NCI-H2081 (cell line): ENCODE data around the gene NRSN2.
"Not testable (repeated sequence)": the region's sequence is repeated elsewhere in the genome, so short reads cannot be mapped to it uniquely, and the experiment has no call there.

Source experiments
- DNase-seq, 2 experiments: peaks; one replicate each; lab custom pipeline; 2025; lab: John Stamatoyannopoulos, UW

NRSN2 gene

DNA sequence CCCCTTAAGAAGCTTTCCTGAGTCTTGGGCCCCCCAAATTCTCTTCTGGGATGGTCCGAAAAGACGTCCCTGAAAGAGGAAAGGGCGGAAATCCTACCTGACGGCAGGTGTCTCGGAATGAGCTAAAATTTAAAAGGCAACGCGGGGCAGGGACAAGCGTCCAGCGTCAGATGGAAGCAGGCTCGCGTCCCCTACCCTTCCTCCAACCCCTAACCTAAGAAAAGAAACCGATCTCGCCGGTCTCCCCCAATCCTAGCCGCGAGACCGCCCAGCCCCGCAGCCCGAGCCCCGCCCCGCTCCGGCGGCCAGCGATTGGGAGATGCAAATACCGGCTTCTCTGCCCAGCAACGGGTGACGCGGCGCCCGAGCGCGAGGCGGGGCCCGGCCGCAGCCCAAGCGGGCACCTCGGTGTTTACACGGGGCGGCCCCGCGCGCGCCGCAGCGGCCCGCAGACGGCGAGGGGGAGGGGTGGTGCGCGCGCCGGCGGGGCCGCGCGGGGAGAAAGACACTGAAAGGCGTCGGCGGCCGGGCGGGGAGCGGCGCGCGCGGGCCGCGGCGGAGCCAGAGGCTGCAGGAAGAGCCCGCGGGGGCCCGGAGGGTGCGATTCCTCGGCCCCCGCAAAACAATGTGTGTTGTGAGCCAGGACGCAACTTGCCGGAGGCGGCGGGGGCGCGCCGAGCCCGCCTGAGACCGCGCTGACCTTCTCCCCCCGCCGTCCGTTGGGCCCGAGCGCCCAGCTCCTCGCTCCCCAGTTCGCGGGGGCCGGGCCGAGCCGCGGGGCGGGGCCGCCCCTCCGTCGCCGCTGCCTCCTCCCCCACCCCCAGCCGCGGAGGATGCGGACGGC is 21.6 kb upstream of the NRSN2 start, which contains the start of gene SOX12:
TSS of gene SOX12 (plus strand) at position 508 of the 844 bp plus-strand sequence. CDS start 373 bp downstream, outside the sequence.
- DNase-seq, result peak; percentile 91 to 93

DNA sequence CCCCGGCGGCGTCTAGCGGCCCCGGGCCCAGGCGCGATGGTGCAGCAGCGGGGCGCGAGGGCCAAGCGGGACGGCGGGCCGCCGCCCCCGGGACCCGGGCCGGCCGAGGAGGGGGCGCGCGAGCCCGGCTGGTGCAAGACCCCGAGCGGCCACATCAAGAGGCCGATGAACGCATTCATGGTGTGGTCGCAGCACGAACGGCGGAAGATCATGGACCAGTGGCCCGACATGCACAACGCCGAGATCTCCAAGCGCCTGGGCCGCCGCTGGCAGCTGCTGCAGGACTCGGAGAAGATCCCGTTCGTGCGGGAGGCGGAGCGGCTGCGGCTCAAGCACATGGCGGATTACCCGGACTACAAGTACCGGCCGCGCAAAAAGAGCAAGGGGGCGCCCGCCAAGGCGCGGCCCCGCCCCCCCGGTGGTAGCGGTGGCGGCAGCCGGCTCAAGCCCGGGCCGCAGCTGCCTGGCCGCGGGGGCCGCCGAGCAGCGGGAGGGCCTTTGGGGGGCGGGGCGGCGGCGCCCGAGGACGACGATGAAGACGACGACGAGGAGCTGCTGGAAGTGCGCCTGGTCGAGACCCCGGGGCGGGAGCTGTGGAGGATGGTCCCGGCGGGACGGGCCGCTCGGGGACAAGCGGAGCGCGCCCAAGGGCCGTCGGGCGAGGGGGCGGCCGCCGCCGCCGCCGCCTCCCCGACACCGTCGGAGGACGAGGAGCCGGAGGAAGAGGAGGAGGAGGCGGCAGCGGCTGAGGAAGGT is 20.8 kb upstream of the NRSN2 start:
- peak; percentile 48 to 50 for DNase-seq

DNA sequence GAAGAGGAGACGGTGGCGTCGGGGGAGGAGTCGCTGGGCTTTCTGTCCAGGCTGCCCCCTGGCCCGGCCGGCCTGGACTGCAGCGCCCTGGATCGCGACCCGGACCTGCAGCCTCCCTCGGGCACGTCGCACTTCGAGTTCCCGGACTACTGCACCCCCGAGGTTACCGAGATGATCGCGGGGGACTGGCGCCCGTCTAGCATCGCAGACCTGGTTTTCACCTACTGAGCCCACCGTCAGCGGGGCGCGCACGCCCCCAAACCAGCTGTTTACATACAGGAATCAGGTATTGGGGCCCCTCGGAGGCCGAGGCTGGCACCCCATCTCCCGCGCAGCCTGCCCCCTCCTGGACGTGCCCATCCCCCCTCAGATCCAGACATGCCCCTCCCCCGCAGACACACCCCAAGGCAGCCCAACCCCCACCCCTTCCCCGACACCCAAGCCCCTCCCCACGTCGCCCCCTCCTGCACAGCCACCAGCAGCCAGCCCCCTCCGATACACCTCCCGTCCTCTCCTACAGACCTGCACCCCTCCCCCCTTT is 20.2 kb upstream of the NRSN2 start:
- peak in 1 of 2 experiments; percentile 23 for DNase-seq

DNA sequence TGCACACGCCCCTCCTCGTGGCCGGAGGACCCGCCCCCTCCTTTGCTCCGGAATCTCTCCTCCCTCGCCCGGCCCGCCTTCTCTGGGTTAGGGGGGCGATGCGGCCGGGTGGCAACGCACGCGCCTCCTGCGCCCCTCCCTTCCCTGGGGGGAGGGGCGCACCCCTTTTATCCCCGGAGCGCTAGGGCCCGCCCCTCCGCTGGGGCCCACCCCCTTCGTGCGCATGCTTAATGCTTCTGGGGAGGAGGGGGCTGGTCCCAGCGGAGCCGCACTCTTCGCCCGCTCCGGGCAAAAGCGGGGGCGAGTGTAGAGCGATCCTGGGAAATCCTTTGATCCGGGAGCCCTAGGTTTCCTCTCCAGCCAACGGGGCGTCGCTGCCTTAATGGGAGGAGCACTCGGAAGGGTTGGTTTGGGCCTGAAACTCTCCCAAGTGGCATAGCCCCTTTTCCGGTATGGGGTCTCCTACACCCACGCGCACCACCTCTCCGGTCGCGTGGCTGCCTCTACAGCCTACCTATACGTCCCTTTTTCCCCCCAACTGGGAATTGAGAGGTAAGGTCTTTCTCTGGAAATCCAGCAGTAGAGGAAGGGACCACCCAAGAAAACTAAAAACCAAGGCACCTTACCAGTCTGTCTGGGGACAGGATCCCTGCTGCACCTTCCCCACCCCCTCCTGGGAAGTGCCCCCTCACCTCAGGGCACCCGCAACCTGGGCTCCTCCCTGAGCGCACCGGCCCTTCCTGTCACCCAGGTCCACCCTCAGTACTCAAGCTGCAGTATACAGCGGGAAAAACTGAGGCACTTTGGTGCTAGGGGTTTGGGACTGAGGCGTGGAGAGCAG is 19.5 kb upstream of the NRSN2 start:
- peak; percentile 88 to 93 for DNase-seq

DNA sequence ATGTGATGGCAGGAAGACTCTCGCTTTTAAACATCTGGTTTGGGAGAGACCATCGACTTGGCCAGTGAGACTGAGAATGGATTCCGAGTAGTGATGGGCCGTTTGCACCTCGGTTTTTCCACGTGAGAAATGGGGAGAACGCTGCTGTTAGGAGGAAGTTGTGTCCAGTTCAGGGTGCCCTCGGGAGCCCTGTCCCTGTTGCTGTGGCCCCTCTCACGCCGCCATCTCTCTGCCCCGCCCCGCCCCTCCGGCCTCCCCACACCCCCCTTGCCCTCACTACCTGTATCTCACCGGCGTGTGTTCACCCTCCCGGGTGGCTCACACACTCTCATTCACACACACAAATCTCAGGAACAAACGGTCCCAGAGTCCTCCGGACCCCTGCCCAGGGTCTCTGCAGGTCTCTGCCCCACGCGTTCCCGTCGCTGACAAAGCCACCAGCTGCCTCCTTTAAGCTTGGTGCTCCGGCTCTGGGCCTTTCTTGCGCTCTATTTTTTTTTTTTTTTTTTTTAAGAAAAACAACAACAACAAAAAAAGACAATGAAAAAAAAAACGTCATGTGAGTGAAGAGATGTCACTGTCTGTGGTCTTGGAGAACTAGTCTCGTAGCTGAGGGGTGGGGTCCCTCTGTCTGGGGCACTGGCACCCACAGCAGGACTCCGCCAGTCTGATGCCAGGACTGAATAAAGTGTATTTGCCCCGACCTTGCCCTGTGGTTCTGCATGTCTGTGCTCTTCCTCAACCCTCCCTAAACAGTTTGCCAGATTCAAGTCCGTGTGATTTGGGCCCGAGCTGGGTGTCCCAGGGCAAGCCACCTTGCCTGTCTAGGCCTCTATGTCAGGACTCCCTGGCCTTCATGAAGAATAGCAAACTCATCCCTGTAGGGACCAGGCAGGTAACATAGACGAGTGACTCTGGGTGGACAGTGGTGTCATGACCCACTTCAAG is 18.6 kb upstream of the NRSN2 start:
- no peak for DNase-seq

DNA sequence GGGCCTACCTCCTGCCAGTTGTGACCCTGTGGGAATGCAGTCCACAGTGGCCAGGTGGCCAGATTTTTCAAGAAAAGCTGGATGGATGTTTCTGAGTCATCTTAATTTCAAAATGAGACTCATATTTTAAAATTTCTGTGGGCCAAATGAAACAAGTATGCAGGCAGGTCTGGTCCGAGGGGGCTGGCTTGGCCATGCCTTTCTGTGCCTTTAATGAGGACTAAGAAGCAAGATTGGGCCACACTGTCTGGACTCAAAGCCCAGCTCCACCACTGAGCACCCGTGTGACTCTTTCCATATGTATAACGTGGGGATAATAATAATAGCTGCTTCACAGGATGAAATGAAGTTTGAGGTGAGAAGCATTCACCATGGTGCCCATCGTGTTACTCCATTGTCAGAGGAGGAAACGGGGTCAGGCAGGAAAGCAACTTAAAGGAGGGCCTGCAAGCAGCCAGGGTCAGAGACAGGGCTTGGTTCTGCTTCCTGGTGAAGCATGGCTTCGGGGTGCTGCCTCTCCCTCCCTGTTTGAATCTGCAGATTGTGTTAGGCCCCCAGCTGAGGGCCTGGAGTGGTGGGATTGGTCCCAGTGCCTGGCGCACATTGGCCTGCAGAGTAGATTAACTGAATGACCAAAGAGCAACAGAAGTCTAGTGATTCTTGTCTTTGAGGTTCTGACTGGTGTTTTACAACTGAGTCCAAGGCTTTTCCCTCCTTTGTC is 17.8 kb upstream of the NRSN2 start:
- DNase-seq, result no peak

DNA sequence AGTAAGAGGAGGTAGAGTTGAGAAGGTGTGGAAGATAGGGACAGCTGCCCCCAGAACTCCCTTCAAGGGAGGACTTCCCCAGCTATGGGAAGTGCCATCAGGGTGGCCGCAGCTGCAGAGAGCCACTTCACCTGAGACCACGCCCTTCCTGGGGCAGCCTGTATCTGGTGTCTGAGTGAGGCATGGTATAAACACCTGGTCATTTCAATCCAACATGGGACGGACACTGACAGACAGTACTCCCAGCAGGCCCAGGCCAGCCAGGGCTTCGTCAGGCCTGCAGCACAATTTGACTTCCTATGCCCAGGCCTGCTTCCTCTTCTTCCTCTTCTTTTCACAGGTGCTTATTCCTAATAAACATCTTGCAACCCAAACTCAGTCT is 17.1 kb upstream of the NRSN2 start:
- DNase-seq, result no peak

DNA sequence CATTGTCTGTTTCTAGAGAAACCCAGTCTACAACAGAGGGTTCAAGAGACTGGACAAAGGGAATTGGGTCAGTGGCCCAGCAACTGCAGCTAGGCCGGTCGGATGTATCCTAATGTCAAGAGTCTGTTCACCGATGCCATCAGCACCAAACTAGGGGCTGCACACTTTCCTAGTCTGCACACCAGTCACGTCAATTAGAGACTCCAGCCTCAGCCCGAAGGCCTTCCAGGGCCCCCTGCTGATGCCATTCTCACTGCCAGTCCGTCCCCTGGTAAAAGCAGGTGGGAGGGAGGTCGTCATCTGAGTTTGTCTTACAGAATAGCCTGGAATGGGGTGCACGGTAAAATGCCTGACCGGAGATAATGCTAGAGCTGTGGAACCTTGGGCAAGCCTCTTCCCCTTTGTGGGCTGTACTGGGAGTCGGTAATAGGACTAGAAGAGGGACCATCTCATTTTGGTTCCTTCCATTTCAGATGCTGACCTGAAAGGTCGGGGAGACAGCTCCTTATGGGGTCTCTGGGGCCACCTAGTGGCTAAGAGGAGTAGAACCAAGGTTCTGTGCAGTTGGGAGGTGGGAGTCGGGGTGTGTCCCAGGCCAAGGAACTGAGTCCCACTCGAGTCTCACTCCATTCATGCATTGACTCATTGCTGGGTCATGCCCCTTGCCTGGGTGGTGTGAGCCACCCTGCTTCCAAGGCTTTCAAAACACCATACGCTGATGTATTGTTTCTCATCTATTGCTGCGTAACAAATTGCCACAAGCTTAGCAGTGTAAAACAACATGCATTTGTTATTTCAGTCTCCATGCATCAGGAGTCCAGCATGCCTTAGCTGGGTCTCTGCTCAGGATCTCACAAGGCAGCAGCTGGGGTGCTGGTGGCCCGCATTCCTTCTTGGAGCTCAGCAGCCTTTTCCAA is 16.4 kb upstream of the NRSN2 start:
- DNase-seq, result peak; percentile 28 to 56

DNA sequence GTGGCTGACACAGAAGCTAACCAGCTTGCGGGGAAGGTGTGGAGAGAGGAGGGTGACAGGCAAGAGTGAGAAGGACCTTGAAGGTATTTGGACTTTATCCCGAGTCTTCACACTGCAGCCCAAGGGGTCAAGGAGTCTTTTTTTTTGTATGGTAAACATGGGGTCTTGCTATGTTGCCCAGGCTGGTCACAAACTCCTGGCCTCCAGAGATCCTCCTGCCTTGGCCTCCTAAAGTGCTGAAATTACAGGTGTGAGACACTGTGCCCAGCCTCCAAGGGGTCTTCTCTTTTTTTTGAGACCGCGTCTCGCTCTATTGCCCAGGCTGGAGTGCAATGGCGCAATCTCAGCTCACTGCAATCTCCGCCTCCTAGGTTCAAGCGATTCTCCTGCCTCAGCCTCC is 12.3 kb upstream of the NRSN2 start:
- no peak for DNase-seq

DNA sequence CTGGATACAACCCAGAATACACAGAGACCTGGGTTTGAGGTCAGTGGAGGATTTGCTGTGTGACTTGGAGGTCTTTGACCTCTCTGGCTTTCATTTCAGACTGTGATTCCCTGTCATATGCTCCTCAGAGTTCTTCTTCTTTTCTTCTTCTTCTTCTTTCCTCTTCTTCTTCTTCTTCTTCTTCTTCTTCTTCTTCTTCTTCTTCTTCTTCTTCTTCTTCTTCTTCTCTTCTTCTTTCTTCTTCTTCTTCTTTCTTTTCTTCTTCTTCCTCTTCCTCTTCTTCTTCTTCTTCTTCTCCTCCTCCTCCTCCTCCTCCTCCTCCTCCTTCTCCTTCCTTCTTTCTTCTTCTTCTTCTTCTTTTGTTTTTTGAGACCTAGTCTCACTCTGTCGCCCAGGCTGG is 10.9 kb upstream of the NRSN2 start:
- DNase-seq, result not testable (repeated sequence)

DNA sequence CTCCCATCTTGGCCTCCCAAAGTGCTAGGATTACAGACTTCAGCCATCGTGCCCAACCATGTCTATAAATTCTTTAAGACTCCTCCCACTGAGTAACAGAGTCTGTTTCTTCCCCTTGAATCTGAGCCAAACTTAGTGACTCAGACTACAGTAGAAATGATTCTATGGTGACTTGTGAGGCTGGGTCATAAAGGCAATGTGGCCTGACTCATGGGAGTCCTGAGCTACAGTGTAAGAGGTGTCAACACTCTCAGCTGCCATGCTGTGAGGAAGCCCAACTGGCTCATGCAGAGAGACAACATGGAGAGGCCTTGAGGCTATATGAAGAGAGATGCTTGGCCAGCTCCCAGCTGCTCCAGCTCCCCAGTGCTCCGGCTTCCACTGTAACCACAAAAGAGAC is 5.2 kb upstream of the NRSN2 start:
- peak in 1 of 2 experiments; percentile 20 for DNase-seq

DNA sequence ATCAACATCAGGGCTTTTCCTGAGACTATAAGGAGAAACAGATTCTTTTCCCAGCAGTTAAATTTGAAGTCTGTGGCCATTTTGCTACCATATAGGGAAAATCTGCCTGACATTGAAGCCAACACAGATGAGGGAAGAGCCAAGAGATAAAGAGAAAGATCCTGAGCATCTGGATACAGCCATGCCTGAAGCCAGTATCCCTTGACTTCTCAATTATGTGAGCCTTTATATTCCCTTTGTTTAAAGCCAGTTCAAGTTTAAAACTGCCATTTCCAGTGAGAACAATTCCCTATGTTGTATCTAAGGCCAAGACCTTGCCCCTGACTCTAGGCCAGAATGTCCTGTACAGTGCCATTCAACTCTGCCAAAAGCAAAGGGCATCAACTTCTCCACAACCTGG is 3.8 kb upstream of the NRSN2 start:
- DNase-seq, result no peak

DNA sequence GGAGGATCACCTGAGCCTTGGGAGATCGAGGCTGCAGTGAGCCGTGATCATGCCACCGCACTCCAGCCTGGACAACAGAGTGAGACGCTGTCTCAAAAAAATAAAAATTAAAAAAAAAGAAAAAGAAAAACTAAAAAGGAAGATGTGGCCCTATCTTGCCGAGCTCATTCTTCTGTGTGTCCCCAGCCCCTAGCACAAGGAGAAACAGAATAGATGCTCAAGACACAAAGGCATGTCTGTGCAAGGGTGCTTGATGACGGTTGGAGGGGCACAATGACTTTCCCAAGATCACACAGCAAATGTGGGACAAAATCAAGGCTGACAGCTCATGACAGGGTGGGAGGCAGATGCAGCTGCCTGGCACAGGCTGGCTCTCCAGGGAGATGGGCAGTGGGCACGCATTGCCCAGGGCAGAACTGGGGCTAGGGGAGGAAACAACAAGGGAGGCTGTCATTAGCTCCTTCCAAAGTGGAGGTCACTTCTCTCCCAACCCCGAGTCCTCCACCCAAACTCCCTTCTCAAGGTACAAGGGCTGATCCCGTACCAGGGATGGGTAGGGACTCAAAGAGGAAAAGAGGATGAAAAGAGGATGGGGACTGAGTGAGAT is 775 bp upstream of the NRSN2 start:
- no peak for DNase-seq

DNA sequence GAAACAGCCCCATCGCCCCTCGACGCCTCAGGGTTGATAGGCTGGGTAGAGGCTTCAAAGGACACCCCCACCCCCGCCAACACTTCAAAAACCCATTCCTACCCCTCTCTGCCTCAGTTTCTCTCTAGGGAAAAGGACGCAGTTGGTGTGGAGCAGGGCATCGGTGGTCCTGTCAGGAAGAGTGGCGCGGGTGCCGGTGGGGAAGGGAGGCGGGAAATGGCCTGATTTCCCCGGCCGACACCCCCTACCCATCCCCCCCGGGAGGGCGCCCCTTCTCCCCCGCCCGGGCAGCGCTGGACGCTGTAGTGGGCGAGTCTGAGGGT is 367 bp downstream of the NRSN2 start:
- DNase-seq, result no peak

DNA sequence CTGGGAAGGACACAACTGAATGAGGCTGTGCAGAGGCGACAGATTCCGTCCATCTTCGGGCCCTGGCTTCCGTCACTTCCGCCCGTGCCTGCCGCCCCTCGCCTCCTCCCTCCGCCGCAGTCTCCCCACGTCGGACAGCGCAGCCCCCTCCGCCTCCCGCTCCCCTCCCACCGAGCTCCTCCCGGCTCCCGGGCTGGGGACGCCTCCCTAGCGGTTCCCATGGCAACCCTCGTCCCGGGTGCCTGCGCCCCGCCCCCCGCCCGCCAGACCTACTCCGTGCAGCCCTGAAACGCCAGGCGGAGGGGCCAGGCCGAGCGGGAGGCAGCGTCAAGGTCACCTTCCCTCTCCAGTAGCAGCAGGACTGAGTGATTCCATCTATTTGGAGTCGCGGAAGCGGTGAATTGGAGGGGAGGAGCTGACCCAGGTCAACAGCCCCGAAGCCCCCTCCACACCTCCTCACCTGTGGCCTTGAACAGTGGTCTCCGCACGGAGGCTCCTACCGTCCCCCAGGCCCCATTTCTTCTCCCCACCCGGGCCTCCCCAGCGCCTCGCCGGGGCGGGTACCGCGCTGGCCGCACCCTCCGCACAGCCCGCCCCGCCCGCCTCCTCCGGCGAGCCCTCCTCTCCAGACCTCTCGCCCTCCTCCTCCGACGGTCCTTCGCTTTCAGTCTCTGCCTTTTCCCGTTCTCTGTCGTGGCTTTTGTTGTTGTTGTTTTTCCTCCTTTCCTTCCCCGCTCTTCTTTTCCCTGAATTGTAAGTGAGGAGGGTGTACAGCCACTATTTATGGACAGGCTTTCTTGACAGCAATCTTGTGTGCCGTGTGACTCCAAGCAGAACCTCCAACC is 951 bp downstream of the NRSN2 start:
- DNase-seq, result peak; percentile 94 to 95

DNA sequence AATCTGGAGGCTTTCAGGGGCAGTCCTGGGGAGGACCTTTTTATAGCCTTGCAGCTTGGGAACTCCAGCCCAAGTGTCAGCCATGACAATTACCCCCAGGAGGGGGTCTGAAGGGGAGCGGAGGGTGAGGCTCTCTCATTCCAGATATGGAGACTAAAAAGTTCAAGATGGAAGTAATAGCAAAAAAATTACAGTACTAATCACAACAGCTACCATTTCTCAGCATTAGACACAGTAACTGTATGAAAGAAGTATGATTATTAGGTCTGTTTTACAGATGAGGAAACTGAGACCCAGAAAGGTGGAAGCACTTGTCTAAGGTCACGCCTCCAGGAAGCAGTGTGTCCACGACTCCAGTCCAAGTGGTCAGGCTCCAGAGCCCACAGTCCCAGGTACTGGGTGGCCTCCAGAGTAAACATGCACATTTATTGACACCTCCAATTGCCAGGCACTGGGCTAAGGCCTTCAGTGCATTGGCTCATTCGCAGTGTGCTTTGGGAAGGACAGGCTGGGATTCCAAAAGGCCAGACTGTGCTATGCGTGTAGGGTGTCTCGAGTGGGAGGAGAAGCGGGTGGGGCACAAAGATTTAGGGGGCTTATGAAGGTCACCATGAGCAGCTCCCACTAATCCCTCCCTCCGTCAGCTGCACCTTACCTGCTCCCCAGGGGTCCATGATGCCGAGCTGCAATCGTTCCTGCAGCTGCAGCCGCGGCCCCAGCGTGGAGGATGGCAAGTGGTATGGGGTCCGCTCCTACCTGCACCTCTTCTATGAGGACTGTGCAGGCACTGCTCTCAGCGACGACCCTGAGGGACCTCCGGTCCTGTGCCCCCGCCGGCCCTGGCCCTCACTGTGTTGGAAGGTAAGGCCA is 2.3 kb downstream of the NRSN2 start:
- no peak for DNase-seq

DNA sequence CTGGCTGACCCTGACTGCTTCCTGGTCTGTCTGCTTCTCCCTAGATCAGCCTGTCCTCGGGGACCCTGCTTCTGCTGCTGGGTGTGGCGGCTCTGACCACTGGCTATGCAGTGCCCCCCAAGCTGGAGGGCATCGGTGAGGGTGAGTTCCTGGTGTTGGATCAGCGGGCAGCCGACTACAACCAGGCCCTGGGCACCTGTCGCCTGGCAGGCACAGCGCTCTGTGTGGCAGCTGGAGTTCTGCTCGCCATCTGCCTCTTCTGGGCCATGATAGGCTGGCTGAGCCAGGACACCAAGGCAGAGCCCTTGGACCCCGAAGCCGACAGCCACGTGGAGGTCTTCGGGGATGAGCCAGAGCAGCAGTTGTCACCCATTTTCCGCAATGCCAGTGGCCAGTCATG is 6.3 kb downstream of the NRSN2 start:
- DNase-seq, result no peak
